HG03139 (cell line): ENCODE data around the gene MYL6.
"Not testable (repeated sequence)": the region's sequence is repeated elsewhere in the genome, so short reads cannot be mapped to it uniquely, and the experiment has no call there.

Experiments
- ATAC-seq: cut with Tn5 transposase; IDR thresholded peaks from one replicate; pipeline ENCODE4 v1.9.1; 2021; ENCODE audit not compliant: unreplicated experiment

MYL6 gene

DNA sequence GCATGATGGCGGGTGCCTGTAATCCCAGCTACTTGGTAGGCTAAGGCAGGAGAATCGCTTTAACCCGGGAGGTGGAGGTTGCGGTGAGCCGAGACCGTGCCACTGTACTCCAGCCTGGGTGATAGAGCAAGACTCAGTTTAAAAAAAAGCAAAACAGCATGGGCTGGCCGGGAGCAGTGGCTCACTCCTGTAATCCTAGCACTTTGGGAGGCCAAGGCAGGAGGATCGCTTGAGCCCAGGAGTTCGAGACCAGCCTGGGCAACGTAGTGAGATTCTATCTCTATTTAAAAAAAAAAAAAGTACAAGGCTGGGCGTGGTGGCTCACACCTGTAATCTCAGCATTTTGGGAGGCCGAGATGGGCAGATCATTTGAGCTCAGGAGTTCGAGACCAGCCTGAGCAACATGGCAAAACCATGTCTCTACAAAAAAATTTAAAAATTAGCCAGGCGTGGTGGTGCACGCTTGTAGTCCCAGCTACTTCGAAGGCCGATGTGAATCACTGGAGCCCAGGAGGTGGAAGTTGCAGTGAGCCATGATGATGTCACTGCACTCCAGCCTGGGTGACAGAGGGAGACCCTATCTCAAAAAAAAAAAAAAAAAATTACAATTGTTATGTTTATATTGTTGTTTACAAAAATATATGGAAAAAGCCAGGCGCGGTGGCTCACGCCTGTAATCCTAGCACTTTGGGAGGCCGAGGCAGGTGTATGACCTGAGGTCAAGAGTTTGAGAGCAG, 1.5 kb upstream of the MYL6 start:
- not testable (repeated sequence) for ATAC-seq

DNA sequence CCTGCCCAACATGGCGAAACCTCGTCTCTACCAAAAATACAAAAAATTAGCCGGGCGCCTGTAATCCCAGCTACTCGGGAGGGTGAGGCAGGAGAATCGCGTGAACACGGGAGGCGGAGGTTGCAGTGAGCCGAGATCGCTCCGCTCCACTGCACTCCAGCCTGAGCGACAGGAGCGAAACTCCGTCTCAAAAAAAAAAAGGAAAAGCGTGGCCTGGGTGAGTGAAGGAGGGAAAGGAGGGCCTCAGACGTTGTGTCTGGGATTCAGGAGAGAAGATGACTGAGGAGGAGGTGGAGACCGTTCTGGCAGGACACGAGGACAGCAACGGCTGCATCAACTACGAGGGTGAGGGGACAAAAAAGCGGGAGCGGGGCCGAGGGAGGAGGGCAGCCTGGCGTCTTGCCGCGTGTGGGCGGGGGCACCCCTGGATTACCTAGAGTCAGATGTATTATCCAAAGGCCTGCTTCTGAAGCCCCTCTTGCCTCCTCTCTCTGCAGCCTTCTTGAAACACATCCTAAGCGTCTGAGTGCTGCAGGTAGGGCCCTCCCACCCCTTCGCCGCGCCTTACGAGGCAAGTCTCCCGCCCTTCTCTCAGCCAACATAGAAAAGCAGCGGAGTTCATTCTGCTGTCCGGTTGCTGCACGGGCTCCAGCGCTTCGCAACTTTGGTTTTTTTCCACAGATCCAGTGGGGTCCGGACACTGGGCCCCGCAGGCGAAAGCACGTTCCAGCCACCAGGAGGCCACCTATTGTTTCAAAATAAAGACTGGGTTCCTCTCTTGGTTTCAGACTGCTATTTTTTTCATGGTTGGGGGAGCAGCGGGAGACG, 744 bp upstream of the MYL6 start:
- ATAC-seq, result peak; percentile 26

DNA sequence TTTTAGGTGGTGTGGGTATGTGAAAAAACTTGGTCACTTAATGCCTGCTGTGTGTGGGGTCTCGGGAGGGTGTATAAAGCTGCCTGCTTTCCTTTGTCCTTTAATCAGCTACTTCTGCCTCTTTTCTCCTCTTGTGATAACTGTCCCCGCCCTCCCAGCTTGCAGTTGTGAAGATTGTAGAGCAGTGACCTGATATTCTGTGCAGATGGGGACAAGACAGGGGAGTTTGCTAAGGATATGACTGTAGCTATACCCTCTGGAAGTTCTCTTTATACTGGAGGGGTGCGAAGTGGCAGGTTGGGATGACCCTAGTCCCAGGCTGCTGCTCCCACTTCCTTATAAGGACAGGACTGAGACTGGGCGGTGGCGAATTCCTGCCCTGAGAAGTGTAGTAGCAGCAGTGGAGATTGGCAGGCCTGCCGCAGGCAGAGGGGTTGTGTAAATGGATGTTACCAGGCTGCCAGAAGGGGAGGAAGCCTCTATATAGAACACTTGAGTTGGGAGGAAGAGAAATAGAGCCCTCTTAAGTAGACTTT, 835 bp downstream of the MYL6 start:
- ATAC-seq, result no peak

DNA sequence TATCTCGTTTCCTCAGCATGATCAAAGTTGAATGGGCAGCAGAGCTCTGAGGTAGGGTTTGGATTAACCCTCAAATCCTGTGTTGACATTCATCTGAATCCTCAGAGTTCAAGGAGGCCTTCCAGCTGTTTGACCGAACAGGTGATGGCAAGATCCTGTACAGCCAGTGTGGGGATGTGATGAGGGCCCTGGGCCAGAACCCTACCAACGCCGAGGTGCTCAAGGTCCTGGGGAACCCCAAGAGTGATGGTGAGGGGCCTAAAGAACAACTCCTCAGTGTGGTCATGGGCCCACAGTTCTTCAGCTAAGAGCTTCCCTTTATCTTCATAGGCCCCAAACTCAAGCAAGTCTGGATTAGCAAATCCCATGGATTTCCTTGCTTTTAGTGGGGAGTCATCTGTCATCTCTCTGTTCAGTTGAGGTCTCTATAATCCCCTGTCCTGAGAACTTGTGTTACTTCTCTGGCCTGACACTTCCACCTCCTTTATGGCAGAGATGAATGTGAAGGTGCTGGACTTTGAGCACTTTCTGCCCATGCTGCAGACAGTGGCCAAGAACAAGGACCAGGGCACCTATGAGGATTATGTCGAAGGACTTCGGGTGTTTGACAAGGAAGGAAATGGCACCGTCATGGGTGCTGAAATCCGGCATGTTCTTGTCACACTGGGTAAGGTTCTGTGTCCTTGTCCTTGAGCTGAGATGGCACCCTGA, 1.5 kb downstream of the MYL6 start:
- no peak for ATAC-seq

DNA sequence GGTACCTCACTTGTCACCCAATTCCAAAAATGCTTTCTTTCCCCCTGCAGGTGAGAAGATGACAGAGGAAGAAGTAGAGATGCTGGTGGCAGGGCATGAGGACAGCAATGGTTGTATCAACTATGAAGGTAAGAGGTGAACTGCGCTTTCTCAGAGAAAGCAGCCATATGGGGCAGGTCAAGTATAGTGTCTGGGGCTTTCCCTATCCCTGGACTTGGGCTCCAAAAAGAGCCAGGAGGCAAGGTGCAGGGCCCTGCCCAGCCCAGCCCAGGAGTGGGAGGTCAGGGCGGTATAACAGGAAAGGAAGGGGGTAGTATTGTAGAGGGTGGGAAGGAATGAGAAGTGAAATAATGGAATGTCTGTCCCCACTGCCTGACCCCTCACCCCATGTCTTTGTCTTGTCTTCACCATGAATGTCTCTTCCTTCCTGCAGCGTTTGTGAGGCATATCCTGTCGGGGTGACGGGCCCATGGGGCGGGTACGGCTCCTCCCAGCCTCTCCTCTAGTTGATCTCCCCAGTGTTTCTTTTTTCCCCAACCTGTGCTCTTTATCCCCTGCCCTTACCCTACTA, 2.1 kb downstream of the MYL6 start:
- no peak for ATAC-seq

DNA sequence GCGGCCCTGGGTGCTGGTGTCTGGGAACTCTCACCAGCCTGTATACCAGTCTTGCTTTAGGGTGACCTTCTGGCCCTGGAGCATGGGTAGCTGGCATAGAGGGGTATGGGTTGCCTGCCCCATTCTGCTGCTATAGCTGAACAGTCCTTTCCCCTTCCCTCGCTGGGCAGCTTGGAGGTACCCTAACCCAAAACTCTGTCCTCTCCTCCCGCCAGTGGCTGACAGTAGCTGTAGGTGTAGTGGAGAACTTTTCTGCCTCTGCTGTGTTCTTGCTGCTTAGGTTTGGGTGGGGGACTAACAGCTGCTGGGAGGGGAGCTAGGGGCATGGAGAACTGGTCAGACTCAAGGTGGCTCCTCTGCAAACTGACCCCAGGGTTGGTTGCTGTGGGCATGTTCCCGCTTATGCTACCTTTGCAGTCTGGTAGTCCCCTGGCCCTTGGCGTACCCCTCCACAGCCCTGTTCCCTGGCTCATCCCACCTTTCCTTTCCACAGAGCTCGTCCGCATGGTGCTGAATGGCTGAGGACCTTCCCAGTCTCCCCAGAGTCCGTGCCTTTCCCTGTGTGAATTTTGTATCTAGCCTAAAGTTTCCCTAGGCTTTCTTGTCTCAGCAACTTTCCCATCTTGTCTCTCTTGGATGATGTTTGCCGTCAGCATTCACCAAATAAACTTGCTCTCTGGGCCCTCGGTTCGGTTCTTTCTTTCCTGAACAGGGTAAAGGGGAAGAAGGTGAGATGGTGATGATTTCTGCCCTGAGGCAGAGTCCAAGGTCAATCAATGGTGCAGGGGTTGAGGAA, 2.9 kb downstream of the MYL6 start:
- no peak for ATAC-seq

DNA sequence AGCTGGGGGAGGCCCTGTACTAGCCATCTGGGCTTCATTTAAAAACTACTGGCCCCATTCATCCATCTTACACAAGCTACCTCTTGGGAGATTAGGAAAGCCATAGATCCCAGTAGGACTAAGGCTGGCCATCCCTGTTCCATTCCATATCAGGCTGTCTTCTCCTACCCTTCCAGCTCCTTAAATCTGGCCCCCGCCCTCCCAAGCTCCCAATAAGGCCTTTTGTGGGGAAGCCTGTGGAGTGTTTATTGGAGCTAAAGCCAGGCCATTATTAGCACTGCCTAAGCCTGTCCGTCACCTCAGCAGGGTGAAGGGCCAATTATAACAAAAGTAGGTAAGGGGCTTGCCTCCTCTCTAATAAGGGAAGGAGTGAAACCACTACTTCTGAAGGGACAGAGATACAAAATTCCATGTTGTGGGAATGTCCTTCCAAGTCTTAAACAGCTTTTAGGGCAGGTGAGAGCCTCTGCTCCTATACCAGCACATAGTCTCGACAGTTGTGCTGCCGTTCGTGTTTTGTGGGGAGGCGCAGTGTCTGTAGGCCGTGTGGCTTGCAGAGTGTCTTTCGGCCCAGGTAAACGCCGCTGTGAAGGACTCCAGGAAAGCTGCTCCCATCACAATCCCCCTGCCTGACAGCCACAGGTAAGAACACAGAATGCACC, 3.7 kb downstream of the MYL6 start:
- no peak for ATAC-seq

DNA sequence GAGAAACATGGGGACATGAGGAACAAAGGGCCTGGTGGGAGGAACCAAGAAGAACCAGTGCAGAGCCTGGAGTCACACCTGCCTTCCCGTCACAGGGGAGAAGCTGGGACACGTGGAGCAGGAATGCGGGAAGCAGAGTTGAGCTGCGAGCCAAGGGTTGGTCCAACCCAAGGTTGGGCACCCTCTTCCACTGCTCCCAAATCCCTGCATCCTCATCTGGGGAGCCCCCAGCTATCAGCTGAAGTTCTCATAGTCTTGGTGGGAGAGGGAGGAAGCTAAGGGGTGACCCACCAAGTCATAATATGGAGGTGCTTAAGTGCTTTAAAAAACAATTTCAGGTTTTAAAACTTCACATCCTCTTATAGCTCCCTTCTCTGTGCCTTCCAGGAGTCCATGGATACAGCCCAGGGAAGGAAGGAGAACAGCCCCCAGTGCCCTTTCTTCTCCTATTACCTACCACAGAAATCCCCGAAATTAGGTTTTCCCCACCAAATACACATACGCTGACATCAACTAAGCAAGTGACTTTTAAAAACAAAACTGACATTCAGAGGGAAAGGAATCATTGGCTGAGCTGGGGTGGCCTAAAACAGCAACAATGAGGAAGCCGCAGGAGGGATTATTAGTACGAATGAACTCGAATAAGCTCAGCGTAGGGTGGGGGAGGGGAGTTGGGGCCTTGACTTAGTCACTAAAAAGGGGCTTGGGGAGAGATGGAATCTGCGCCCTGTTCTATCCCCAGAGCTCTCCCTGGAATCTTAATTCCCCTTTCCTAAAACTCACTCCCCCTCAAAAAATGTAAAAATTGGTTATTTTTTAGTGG, 4.5 kb downstream of the MYL6 start:
- no peak for ATAC-seq

DNA sequence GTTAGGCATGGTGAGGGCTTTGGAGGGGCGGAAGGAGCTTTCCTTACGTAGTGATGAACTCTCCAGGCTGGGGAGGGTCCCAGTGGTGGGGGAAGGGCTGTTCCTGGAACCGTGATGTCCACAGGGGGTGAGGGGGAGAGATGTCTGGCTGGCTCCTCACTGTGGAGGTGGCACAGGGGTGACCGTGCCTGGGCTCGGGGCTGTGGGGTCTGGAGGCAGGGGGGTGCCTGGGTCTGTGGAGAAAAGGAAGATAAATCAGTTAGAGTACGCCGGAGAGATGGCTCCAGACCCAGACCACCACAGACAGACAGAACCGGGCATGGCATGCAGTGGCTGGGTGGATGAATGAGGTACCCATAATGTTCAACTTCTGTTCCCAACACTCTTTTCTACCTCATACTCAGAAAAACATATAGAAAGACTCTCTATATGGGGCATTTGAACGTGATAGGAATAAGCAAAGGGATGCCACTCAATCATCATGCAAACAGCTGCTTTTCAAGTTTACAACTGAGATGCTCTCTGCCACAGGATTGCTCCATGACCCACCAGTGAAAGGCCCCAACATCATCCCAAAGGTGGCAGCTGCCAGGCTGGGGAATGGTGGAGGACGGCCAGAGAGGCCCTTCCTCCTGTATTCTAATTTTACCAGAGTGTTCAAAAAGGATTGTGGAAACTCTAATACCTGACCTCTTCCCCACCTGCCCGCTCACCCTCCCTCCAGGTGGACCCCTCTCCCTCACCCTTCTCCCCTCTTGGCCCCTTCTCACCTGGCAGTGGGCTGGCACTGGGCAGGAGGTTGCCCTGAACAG, 5.6 kb downstream of the MYL6 start:
- ATAC-seq, result no peak

DNA sequence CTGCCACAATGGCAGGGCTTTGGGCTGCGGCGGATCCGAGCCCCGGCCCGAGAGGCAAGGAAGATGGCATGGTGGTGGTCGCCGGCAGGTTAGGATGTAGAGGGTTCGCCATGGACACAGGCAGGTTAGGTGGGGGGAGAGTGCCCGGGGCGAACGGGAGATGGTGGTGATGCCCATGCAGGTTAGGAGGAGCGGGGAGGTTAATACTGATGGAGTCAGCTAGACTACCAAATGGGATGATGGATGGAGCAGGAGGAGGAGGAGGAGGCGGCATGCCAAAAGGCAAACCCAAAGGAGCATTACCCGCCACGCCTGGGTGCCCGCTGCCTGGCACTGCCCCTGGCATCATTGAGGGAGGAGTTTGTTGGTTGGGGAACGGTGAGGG, 6.2 kb downstream of the MYL6 start:
- ATAC-seq, result no peak

DNA sequence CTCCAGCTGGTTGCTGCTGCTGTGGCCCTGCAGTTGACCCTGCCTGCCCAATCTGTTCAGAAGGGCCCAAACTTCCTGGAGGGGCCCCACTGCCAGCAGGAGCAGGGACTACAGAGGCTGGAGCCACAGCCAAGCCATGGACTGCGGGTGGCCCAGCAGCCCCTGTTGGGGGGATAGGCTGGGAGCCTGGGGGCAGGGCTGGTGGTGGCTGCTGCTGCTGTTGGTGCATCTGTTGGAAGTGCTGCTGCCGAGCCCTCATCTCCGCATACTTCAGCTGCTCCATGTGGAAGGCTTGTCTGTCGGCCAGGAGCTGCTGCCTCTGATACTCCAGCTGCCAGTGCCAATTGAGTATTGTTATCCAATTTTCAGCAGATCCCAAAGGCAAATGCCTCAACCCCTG, 7.2 kb downstream of the MYL6 start:
- ATAC-seq, result no peak

DNA sequence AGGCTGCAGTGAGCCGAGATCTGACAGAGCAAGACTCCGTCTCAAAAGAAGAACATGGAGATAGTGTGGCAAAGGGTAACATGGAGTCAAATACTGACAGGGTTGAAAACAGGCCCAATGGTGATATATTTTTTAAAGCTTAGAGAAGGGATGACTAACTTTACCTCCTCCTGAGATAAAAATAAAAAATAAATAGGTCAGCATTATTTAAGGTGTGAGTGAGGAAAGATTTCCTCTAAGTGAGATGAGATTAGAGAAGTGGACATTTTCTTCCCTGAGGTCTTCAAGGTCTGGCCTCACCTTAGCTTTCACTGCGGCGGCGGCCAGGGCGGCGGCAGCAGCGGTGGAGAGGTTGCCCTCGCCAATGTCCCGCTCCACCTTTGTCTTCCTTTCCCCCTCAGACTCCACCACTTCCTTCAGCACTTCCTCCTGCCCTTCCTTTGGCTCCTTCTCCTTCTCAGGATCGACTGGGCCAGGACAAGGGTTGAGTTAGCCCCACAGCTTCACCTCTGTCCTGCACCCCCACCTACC, 11.1 kb downstream of the MYL6 start:
- no peak for ATAC-seq

DNA sequence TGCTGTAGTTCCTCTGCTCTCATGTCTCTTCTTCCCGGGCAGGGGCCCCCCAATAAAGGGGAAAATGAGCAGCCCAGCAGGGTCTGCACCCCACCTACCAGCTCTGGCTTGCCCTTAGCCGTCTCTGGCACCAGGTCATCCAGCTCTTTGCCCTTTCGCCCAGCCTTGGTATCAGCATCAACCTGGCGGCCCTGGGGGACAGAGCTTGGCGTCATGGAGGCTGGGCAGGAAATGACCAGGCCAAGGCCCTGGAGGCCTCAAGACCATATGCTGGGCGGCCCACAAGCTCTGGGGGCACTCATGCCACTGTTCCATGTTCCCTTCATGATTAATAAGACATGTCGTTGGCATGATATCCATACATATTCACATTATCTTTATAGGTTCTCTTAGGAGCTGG, 14.7 kb downstream of the MYL6 start:
- ATAC-seq, result no peak

DNA sequence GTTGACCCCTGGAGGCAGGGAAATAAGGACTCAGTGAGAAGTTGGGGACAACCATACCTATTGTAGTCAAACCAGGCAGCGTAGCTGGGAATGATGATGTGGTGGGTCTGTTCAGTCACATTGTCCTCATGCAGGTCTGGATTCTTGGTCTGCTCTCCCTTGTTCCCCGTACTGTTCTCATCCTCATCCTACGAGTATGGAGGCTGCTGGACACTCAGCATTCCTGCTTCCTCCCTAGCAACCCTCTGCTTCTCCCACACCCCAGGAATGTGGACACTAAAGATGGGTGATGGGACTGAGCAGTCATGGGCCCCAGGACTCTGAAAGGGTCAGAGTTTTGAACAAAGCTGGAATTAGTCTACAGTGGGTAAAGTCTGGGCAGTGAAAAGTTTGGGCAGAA, 20.2 kb downstream of the MYL6 start:
- ATAC-seq, result no peak

DNA sequence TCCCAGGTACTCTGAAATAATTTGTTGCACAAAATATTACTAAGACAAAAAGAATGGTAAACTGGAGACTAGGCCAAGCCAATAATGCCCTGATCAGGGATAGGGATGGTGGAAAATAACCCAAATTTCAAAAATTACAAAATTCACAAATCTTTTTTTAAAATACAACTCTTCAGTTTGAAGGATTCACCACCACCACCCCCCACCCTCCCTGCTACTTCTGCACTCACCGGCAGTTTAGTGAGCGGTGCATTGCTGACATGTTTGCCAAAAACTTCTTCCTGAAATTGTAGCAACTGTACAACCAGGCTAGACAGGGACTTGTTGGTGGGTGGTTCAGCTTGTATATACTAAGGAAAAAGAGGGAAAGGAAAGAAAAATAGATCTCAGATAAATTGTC, 28.8 kb downstream of the MYL6 start:
- ATAC-seq, result no peak

DNA sequence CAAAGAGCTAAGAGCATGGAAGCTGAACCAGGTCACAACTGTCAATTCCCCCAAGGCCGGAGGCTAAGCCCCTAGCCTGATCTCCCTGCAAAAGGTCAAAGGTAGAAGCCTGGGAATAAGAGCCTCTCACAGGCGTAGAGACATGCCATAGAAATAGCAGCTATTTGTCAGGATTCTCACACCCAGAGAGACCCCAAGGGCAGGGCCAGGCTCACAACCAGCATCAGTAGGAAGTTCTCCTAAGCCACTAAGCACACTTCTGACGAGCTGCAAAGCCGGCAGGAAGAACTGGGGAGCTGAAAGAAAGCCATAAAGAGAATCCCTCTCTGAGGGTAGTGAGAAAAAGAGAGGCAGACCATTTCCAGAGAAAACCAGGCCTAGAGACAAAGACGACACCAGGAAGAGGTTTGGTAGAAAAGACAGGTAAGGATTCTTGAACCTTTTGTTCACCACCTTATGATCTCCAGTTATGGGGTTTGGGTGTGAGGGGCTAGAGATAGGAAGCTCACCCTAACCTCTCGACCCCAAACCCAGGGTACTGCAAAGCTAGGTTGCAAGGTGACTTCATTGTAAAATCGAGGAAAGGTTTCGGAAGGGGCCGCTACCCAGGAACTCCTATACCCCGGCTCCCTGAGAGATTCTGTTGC, 30.1 kb downstream of the MYL6 start:
- no peak for ATAC-seq

DNA sequence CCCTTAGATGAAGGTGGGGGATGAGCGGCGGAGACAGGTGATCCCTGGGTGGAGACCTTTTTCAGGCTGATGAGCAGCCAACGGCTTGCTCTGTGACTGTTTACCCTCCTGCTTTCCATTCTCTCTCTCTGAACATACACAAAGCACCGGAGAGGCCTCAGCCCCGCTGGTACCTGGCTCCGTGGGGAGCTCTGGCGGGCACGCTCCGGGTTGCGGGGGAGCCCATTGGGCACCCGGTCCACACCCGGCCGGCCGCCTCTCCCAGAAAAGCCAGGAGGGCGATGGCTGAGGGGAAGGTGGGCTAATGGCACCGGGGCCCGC, 30.6 kb downstream of the MYL6 start:
- no peak for ATAC-seq
